ENCODE results near the gene AKAP6.

Gene AKAP6

GRCh38 chr14:32329146-32329545 lies at the start of gene AKAP6:
Gene AKAP6 (plus strand): TSS chr14:32329298. CDS start chr14:32433494, 104,196 bp downstream.
- Mint-ChIP-seq H3K9me3 (peaks cover 6% of the 10 kb centered on the region), H3K4me3 (no peak within 1 kb of the TSS), H3K27me3 (no peaks in the 10 kb centered on the region), H3K4me1 (no peaks in the 10 kb centered on the region), H3K27ac (no peak within 1 kb of the TSS), H3K36me3 (peaks cover 5% of the 10 kb centered on the region)
- ATAC-seq, result no peak

- H3K4me3 Mint-ChIP-seq, result no peak overlapping the region
- H3K4me1 Mint-ChIP-seq, result no peaks in the 10 kb centered on the region
- no peak for ATAC-seq
- no peaks in the 10 kb centered on the region for H3K27me3 Mint-ChIP-seq
- no peak overlapping the region for H3K27ac Mint-ChIP-seq
- peaks cover 15% of the 10 kb centered on the region for H3K9me3 Mint-ChIP-seq
- peaks cover 34% of the 10 kb centered on the region for H3K36me3 Mint-ChIP-seq
Measured at GRCh38 chr14:32286602-32287001, 42.5 kb upstream of the AKAP6 start.

GRCh38 chr14:32296366-32296765 lies 32.7 kb upstream of the AKAP6 start:
- Mint-ChIP-seq H3K36me3 (no peaks in the 10 kb centered on the region), H3K4me3 (no peak overlapping the region), H3K27me3 (no peaks in the 10 kb centered on the region), H3K27ac (no peak overlapping the region), H3K4me1 (no peaks in the 10 kb centered on the region), H3K9me3 (no peaks in the 10 kb centered on the region)
- ATAC-seq, result no peak

GRCh38 chr14:32298346-32298745 lies 30.8 kb upstream of the AKAP6 start:
- Mint-ChIP-seq H3K4me3 (no peak overlapping the region), H3K27ac (no peak overlapping the region), H3K4me1 (no peaks in the 10 kb centered on the region), H3K36me3 (no peaks in the 10 kb centered on the region), H3K27me3 (no peaks in the 10 kb centered on the region), H3K9me3 (no peaks in the 10 kb centered on the region)
- no peak for ATAC-seq

GRCh38 chr14:32300136-32300535 lies 29.0 kb upstream of the AKAP6 start:
- Mint-ChIP-seq H3K36me3 (no peaks in the 10 kb centered on the region), H3K4me3 (no peak overlapping the region), H3K27ac (no peak overlapping the region), H3K27me3 (no peaks in the 10 kb centered on the region), H3K4me1 (no peaks in the 10 kb centered on the region), H3K9me3 (no peaks in the 10 kb centered on the region)
- ATAC-seq, result peak; percentile 60

GRCh38 chr14:32303865-32304264 lies 25.2 kb upstream of the AKAP6 start:
- H3K4me3 Mint-ChIP-seq, result no peak overlapping the region

GRCh38 chr14:32304296-32304695 lies 24.8 kb upstream of the AKAP6 start:
- Mint-ChIP-seq H3K4me1 (no peaks in the 10 kb centered on the region), H3K9me3 (no peaks in the 10 kb centered on the region), H3K36me3 (no peaks in the 10 kb centered on the region), H3K27ac (no peak overlapping the region), H3K27me3 (no peaks in the 10 kb centered on the region), H3K4me3 (no peak overlapping the region)
- no peak for ATAC-seq

More at GRCh38 chr14:32303865-32304264, 25.2 kb upstream of the AKAP6 start:
- no peak for ATAC-seq
- Mint-ChIP-seq H3K27me3 (no peaks in the 10 kb centered on the region), H3K27ac (no peak overlapping the region), H3K4me1 (no peaks in the 10 kb centered on the region), H3K36me3 (no peaks in the 10 kb centered on the region), H3K9me3 (no peaks in the 10 kb centered on the region)

- no peaks in the 10 kb centered on the region for H3K4me1 Mint-ChIP-seq
- no peaks in the 10 kb centered on the region for H3K36me3 Mint-ChIP-seq
- no peaks in the 10 kb centered on the region for H3K9me3 Mint-ChIP-seq
- no peak overlapping the region for H3K4me3 Mint-ChIP-seq
- no peaks in the 10 kb centered on the region for H3K27me3 Mint-ChIP-seq
- ATAC-seq, result no peak
- H3K27ac Mint-ChIP-seq, result no peak overlapping the region
Measured at GRCh38 chr14:32306549-32306948, 22.5 kb upstream of the AKAP6 start.

- Mint-ChIP-seq H3K4me1 (no peaks in the 10 kb centered on the region), H3K4me3 (no peak overlapping the region), H3K27ac (no peak overlapping the region), H3K9me3 (no peaks in the 10 kb centered on the region), H3K36me3 (no peaks in the 10 kb centered on the region), H3K27me3 (no peaks in the 10 kb centered on the region)
- ATAC-seq, result no peak
Measured at GRCh38 chr14:32307881-32308582, 21.1 kb upstream of the AKAP6 start.

- H3K27ac Mint-ChIP-seq, result no peak overlapping the region
- no peaks in the 10 kb centered on the region for H3K4me1 Mint-ChIP-seq
- ATAC-seq, result no peak
- H3K9me3 Mint-ChIP-seq, result no peaks in the 10 kb centered on the region
- H3K36me3 Mint-ChIP-seq, result no peaks in the 10 kb centered on the region
- H3K4me3 Mint-ChIP-seq, result no peak overlapping the region
- no peaks in the 10 kb centered on the region for H3K27me3 Mint-ChIP-seq
Measured at GRCh38 chr14:32310876-32311275, 18.2 kb upstream of the AKAP6 start.

GRCh38 chr14:32311294-32312009 lies 17.6 kb upstream of the AKAP6 start:
- no peak for ATAC-seq
- Mint-ChIP-seq H3K9me3 (no peaks in the 10 kb centered on the region), H3K36me3 (no peaks in the 10 kb centered on the region), H3K4me3 (no peak overlapping the region), H3K4me1 (no peaks in the 10 kb centered on the region), H3K27me3 (no peaks in the 10 kb centered on the region), H3K27ac (no peak overlapping the region)

GRCh38 chr14:32312010-32312331 lies 17.1 kb upstream of the AKAP6 start:
- Mint-ChIP-seq H3K27me3 (no peaks in the 10 kb centered on the region), H3K27ac (no peak overlapping the region), H3K9me3 (no peaks in the 10 kb centered on the region), H3K4me1 (no peaks in the 10 kb centered on the region), H3K4me3 (no peak overlapping the region), H3K36me3 (no peaks in the 10 kb centered on the region)
- ATAC-seq, result no peak

GRCh38 chr14:32313844-32314376 lies 15.2 kb upstream of the AKAP6 start:
- no peaks in the 10 kb centered on the region for H3K4me1 Mint-ChIP-seq
- H3K36me3 Mint-ChIP-seq, result peaks cover 4% of the 10 kb centered on the region
- H3K27me3 Mint-ChIP-seq, result peaks cover 11% of the 10 kb centered on the region
- H3K4me3 Mint-ChIP-seq, result no peak overlapping the region
- ATAC-seq, result no peak
- H3K27ac Mint-ChIP-seq, result no peak overlapping the region
- H3K9me3 Mint-ChIP-seq, result no peaks in the 10 kb centered on the region

GRCh38 chr14:32318087-32318795 lies 10.9 kb upstream of the AKAP6 start:
- H3K36me3 Mint-ChIP-seq, result peaks cover 4% of the 10 kb centered on the region

GRCh38 chr14:32319368-32320049 lies 9.6 kb upstream of the AKAP6 start:
- H3K27ac Mint-ChIP-seq, result no peak overlapping the region
- H3K36me3 Mint-ChIP-seq, result peaks cover 4% of the 10 kb centered on the region
- H3K9me3 Mint-ChIP-seq, result no peaks in the 10 kb centered on the region
- H3K4me1 Mint-ChIP-seq, result no peaks in the 10 kb centered on the region
- H3K27me3 Mint-ChIP-seq, result peaks cover 11% of the 10 kb centered on the region
- no peak for ATAC-seq
- no peak overlapping the region for H3K4me3 Mint-ChIP-seq

More at GRCh38 chr14:32318087-32318795, 10.9 kb upstream of the AKAP6 start:
- Mint-ChIP-seq H3K4me1 (no peaks in the 10 kb centered on the region), H3K4me3 (no peak overlapping the region), H3K27me3 (peaks cover 11% of the 10 kb centered on the region), H3K9me3 (no peaks in the 10 kb centered on the region), H3K27ac (no peak overlapping the region)
- ATAC-seq, result no peak
